Gastroesophageal sphincter (tissue), 4 donors: ENCODE results near the gene ZBTB7C. TPM values are rescaled to one million over a fixed set of nuclear protein-coding genes. Genes with fewer than 3 reads are reported as not detected.

ENCODE experiments used
- ATAC-seq: fragments of 150-250 bp; one replicate; pipeline ENCODE4 v1.9.1; 2016; ENCODE audit warnings: mild to moderate bottlenecking, moderate library complexity
- H3K27ac ChIP-seq, 4 donors: fragments of 200-600 bp; sonication (generic) in 3 of 4; 1 replicate in 3 of 4; 2 replicates in 1 of 4; pipeline ENCODE4 v1.5.1; 2016 to 2019
- H3K27me3 ChIP-seq: fragments of 200-600 bp; sonication (generic); one replicate; pipeline ENCODE4 v1.5.1; 2019
- H3K36me3 ChIP-seq, 2 donors: fragments of 200-600 bp; sonication (generic); one replicate each; pipeline ENCODE4 v1.5.1; 2019; ENCODE audit warnings: control low read depth in 1 of 2
- H3K4me1 ChIP-seq, 3 donors: fragments of 200-600 bp; sonication (generic); 1 replicate in 2 of 3; 2 replicates in 1 of 3; pipeline ENCODE4 v1.5.1; 2016 to 2019; ENCODE audit warnings: control low read depth in 2 of 3
- H3K4me3 ChIP-seq, 2 donors: fragments of 200-600 bp; sonication (generic); one replicate each; pipeline ENCODE4 v1.5.1; 2019; ENCODE audit warnings: mild to moderate bottlenecking in 1 of 2, moderate library complexity in 1 of 2
- H3K9me3 ChIP-seq, 3 donors: fragments of 200-600 bp; sonication (generic); one replicate each; pipeline ENCODE4 v1.5.1; 2017 to 2019; ENCODE audit warnings: control low read depth in 2 of 3
- EP300 ChIP-seq: sonication (generic); formaldehyde crosslinking; IDR thresholded peaks from one replicate; pipeline ENCODE4 v1.6.1; 2017; ENCODE audit warnings: antibody characterized with exemption, mild to moderate bottlenecking
- POLR2A ChIP-seq, 2 donors: fragments of 450-650 bp; IDR thresholded peaks; one replicate each; pipeline ENCODE4 v1.6.1; 2017; ENCODE audit warnings: antibody characterized with exemption in 2 of 2, mild to moderate bottlenecking in 2 of 2, moderate library complexity in 1 of 2
- POLR2AphosphoS5 ChIP-seq: sonication (generic); formaldehyde crosslinking; IDR thresholded peaks from one replicate; pipeline ENCODE4 v1.6.1; 2017; ENCODE audit warnings: antibody characterized with exemption
- WGBS, 2 donors: methylation state at CpG; one replicate each; pipeline ENCODE4 v1.1.5; 2018; ENCODE audit warnings: low coverage in 1 of 2; 5-methylcytosine and 5-hydroxymethylcytosine counted together
- total RNA-seq, 4 donors: library from RNA; depleted of rRNA; stranded (reverse); fragments of >200 nt; gene quantifications; one replicate each; pipeline ENCODE4 v1.1.0, GENCODE V29; 2016
- TF ChIP-seq, protein P1 (sequence below), 4 experiments: fragments of 200-600 bp in 2 of 4; fragments of 450-650 bp in 2 of 4; sonication (generic) in 1 of 4; IDR thresholded peaks; one replicate each; pipeline ENCODE4 v1.5.1; 2017 to 2019; ENCODE audit warnings: antibody characterized with exemption in 4 of 4, mild to moderate bottlenecking in 2 of 4, moderate library complexity in 2 of 4

Gene ZBTB7C
- total RNA-seq, 4 donors from 2014 or later = 7.8 to 15.4 (median 11.8) TPM

DNA sequence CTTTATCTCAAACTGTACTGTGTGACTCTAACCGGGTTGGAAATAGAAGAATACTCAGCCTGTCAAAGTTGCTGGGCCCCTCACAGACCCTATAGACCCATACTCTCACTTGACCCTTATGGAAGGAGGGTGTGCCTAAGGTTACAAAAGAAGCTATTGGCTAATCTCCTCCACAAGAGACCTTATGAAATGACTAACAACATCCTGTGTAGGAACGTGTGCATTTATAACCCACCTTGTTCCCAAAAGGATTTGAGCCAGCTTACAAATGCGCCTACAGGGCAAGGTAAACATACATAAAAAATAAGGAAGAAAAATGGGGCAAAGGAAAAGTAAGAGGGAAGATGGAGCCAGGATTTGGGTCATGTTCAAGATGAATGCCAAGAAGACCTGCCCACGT lies 253.3 kb downstream of the ZBTB7C start:
- peaks cover 5 to 36% (median 24%) of the 10 kb centered on the region in 3 donors for H3K4me1 ChIP-seq
- ATAC-seq = no peak
- 81 to 93% methylated on average over 2 to 3 of the region's 4 CpGs for WGBS, 2 donors

DNA sequence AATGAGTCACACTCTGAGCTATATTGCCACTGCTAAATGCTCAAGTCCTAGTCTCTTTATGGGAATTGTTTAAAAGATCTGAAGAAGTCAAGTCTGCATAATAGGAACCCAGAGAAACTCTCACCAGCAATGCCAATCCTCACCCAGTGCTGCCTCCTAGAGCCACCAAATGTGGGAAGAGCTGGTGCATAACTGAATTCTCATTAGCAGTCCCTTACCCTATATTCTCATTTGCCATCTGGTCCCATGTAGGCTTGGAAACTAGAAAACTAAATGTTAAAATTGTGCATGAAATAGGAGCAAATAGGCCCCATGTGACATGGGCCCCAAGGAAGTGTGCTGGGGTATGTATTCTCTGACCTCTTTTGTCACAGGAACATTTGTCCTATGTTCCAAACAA lies 254.4 kb downstream of the ZBTB7C start:
- no peaks in the 10 kb centered on the region for H3K27me3 ChIP-seq
- H3K36me3 ChIP-seq = no peaks in the 10 kb centered on the region
- peaks cover 5 to 27% (median 20%) of the 10 kb centered on the region in 3 donors for H3K4me1 ChIP-seq
- no peak for ATAC-seq
- H3K27ac ChIP-seq = peak overlapping the region in 3 of 4 donors; percentile 68 to 84 (median 76)
- no peak overlapping the region for H3K4me3 ChIP-seq
- no peaks in the 10 kb centered on the region for H3K9me3 ChIP-seq
- TF ChIP-seq, protein P1, sequence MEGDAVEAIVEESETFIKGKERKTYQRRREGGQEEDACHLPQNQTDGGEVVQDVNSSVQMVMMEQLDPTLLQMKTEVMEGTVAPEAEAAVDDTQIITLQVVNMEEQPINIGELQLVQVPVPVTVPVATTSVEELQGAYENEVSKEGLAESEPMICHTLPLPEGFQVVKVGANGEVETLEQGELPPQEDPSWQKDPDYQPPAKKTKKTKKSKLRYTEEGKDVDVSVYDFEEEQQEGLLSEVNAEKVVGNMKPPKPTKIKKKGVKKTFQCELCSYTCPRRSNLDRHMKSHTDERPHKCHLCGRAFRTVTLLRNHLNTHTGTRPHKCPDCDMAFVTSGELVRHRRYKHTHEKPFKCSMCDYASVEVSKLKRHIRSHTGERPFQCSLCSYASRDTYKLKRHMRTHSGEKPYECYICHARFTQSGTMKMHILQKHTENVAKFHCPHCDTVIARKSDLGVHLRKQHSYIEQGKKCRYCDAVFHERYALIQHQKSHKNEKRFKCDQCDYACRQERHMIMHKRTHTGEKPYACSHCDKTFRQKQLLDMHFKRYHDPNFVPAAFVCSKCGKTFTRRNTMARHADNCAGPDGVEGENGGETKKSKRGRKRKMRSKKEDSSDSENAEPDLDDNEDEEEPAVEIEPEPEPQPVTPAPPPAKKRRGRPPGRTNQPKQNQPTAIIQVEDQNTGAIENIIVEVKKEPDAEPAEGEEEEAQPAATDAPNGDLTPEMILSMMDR (IDR thresholded peaks at IDR 0.05) = peak in 1 of 4 experiments; percentile 17
- TF ChIP-seq POLR2AphosphoS5 = no peak

More for the DNA sequence above, 253.3 kb downstream of the ZBTB7C start:
- Histone ChIP-seq H3K27ac (peak overlapping the region in 2 of 4 donors; percentile 10 to 68), H3K4me3 (no peak overlapping the region), H3K36me3 (no peaks in the 10 kb centered on the region), H3K9me3 (no peaks in the 10 kb centered on the region), H3K27me3 (no peaks in the 10 kb centered on the region)
- TF ChIP-seq EP300 = no peak
- TF ChIP-seq, protein P1 (IDR thresholded peaks at IDR 0.05) = no peak
- TF ChIP-seq POLR2AphosphoS5 = no peak
- TF ChIP-seq POLR2A (IDR thresholded peaks at IDR 0.05) = no peak

DNA sequence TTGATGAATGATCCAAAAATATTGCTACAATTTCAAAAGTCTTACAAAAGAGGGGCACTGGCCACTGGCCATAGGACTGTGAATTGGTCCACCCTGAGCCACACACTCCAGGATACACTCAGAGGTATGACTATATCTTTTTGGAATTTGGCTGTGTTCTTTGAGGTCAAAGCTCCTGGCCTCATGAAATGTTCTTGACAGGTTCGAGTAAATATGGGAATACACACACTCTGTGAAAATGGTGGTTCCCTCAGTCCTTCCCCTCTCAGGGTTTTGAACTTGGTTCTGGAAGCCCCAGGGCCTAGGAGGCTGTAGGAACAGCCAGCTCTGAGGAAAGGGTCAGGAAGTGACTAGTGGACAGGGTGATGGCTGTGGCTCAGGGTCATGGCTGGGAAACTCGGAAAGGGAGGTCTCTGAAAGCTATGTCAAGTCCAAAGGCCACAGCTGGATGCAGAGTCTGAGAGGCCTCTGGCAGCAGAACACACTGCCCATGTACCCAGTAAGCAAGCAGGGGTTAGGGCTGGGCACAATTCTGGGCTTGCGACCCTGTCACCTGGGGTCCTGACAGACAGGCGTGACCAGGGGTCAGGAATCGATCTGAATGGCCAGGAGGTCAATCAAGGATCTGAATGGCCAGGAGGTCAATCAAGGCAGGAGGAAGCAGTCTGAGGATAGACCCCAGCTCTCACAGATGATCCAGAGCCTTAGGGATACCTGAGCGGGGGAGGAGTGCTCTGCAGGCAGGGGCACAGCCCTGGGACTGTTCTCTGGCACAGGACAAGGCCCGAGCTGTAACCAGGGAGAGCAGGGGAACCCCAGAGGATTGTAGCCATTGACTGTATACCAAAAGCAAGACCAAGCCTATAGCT lies 255.3 kb downstream of the ZBTB7C start:
- Histone ChIP-seq H3K27me3 (no peaks in the 10 kb centered on the region), H3K27ac (peak overlapping the region; percentile 11 to 84 (median 72)), H3K9me3 (no peaks in the 10 kb centered on the region), H3K36me3 (no peaks in the 10 kb centered on the region), H3K4me1 (peaks cover 5 to 27% (median 20%) of the 10 kb centered on the region in 3 donors), H3K4me3 (no peak overlapping the region)
- ATAC-seq = peak; percentile 93
- peak; percentile 93 for TF ChIP-seq POLR2AphosphoS5
- TF ChIP-seq EP300 = no peak
- 67% methylated on average over 4 of the region's 7 CpGs; no CpG with 5 or more reads in 1 of the 2 donors for WGBS, 2 donors

DNA sequence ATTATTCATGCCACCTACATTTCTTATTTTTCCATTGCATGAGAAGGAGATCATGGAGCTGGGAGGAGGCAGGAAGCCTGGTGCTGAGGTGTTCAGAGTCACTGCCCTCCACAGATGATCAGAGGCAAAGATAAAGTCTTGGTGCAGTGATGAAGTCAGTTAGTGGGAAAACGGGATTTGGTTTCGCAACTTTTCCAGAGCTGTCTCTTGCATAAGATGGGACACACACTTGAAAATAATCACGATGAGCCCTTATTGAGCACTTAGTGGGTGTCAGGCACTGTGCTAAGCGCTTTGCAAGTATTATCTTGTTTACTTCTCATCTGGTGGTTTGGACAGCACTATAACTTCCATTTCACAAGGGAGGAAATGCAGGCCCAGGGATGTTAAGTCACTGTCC lies 256.6 kb downstream of the ZBTB7C start:
- ATAC-seq = peak; percentile 54

DNA sequence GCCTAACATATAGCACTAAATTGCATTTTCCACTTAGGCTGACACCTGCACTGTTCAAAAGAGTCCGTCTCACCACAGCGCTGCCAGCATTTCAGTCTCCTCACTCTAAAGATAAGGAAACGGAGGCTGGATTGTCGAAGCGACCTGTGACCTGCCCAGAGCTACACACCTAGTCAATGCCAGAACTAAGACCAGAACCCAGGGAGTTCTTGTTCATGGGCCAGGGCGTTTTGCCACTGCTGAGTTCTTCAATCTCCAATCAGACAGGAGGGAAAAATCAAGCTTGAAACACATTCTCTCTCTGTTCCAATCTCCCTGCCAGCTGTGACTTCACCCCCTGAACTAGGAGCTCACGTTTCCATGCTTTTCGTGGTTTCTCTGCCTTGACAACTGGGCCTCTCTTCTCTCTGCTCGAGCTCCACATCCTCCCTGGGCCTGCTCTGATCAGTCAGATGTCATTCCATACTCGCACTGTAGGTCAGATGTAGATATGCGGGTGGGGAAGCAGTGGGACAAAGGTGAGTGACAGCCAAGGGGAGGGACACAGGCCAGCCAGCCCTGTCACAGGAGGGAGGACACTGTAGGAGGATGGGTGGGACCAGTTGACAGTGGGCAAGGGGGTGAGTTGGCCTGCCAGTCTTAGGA lies 257.6 kb downstream of the ZBTB7C start:
- H3K4me3 ChIP-seq = no peak overlapping the region
- peaks cover 5 to 27% (median 20%) of the 10 kb centered on the region in 3 donors for H3K4me1 ChIP-seq
- H3K27ac ChIP-seq = peak overlapping the region in 1 of 4 donors; percentile 9
- TF ChIP-seq POLR2AphosphoS5 = no peak
- TF ChIP-seq POLR2A (IDR thresholded peaks at IDR 0.05) = no peak
- TF ChIP-seq, protein P1 (IDR thresholded peaks at IDR 0.05) = no peak
- TF ChIP-seq EP300 = no peak
- H3K27me3 ChIP-seq = no peaks in the 10 kb centered on the region
- ATAC-seq = no peak
- H3K9me3 ChIP-seq = no peaks in the 10 kb centered on the region
- H3K36me3 ChIP-seq = no peaks in the 10 kb centered on the region
- 58 to 80% methylated on average over 1 to 6 of the region's 11 CpGs for WGBS, 2 donors

More for the DNA sequence above, 256.6 kb downstream of the ZBTB7C start:
- 58 to 86% methylated on average over 3 to 4 of the region's 4 CpGs for WGBS, 2 donors
- H3K4me3 ChIP-seq = no peak overlapping the region
- no peaks in the 10 kb centered on the region for H3K27me3 ChIP-seq
- no peak for TF ChIP-seq EP300
- no peak for TF ChIP-seq POLR2AphosphoS5
- TF ChIP-seq, protein P1 (IDR thresholded peaks at IDR 0.05) = no peak
- no peak for TF ChIP-seq POLR2A (IDR thresholded peaks at IDR 0.05)
- H3K36me3 ChIP-seq = no peaks in the 10 kb centered on the region
- peaks cover 5 to 27% (median 20%) of the 10 kb centered on the region in 3 donors for H3K4me1 ChIP-seq
- H3K27ac ChIP-seq = peak overlapping the region in 3 of 4 donors; percentile 68 to 84 (median 76)
- no peaks in the 10 kb centered on the region for H3K9me3 ChIP-seq
